SK-N-SH (cell line): ENCODE measurements around the gene TRAF3IP1. TPM values are rescaled to one million over a fixed set of nuclear protein-coding genes. Genes with fewer than 3 reads are reported as not detected.

Experiments used
- CTCF ChIA-PET: fragments of 300-600, 350-600 bp; formaldehyde crosslinking; extraction: SDS; loops from one replicate; lab custom pipeline; 2021; lab: Yijun Ruan, JAX
- POLR2A ChIA-PET: fragments of 350-600 bp; sonication (Branson Sonifier 250); formaldehyde crosslinking; extraction: SDS; loops from one replicate; lab custom pipeline; 2020; ENCODE audit warnings: antibody characterized with exemption, inconsistent platforms; lab: Yijun Ruan, JAX
- DNase-seq: peaks from one replicate; pipeline ENCODE4 v3.0.0; 2012
- H2AFZ ChIP-seq: fragments of 200-600 bp; sonication (generic); 2 replicates; pipeline ENCODE4 v1.8.1; 2016; ENCODE audit warnings: antibody characterized with exemption, mild to moderate bottlenecking, low read depth
- H3F3A ChIP-seq: fragments of 200-600 bp; sonication (generic); replicated peaks from 2 replicates; pipeline ENCODE3; 2016; ENCODE audit warnings: antibody characterized with exemption, mild to moderate bottlenecking; ENCODE audit not compliant: insufficient read depth
- H3K27ac ChIP-seq, 2 experiments: fragments of 200-500 bp in 1 of 2; fragments of 200-600 bp in 1 of 2; sonication (Bioruptor generic) in 1 of 2; sonication (generic), shearing (Covaris generic) in 1 of 2; 2 replicates each; pipeline versions ENCODE4 v1.5.1 to v1.6.1; 2014 to 2016; ENCODE audit warnings: low read depth in 2 of 2, inconsistent platforms in 1 of 2, low read length in 1 of 2, mild to moderate bottlenecking in 1 of 2, mixed read lengths in 1 of 2
- H3K27me3 ChIP-seq: fragments of 200-600 bp; sonication (generic), shearing (Covaris generic); 2 replicates; pipeline ENCODE4 v1.6.1; 2016; ENCODE audit warnings: mixed run types; ENCODE audit not compliant: insufficient read depth
- H3K36me3 ChIP-seq, 2 experiments: fragments of 200-500 bp in 1 of 2; fragments of 200-600 bp in 1 of 2; sonication (Bioruptor generic) in 1 of 2; sonication (generic) in 1 of 2; replicated peaks in 1 of 2; 2 replicates each; pipeline versions ENCODE3 to v1.5.1; 2014 to 2016; ENCODE audit warnings: low read length in 1 of 2, mild to moderate bottlenecking in 1 of 2; ENCODE audit not compliant: insufficient read depth in 2 of 2, control insufficient read depth in 1 of 2
- H3K4me1 ChIP-seq, 2 experiments: fragments of 200-500 bp in 1 of 2; fragments of 200-600 bp in 1 of 2; sonication (Bioruptor generic) in 1 of 2; sonication (generic), shearing (Covaris generic) in 1 of 2; 2 replicates each; pipeline versions ENCODE4 v1.5.1 to v1.6.1; 2014 to 2016; ENCODE audit warnings: low read depth in 1 of 2, low read length in 1 of 2, mixed run types in 1 of 2; ENCODE audit not compliant: insufficient read depth in 2 of 2, control insufficient read depth in 1 of 2
- H3K4me2 ChIP-seq: fragments of 200-600 bp; sonication (generic), shearing (Covaris generic); 2 replicates; pipeline ENCODE4 v1.6.1; 2017; ENCODE audit warnings: mixed run types
- H3K4me3 ChIP-seq, 2 experiments: fragments of 200-500 bp in 1 of 2; fragments of 200-600 bp in 1 of 2; sonication (Bioruptor generic) in 1 of 2; sonication (generic), shearing (Covaris generic) in 1 of 2; 2 replicates each; pipeline versions ENCODE4 v1.5.1 to v1.8.1; 2014 to 2016; ENCODE audit warnings: low read depth in 2 of 2, inconsistent platforms in 1 of 2, low read length in 1 of 2, mild to moderate bottlenecking in 1 of 2, mixed read lengths in 1 of 2, moderate library complexity in 1 of 2
- H3K79me2 ChIP-seq: fragments of 200-600 bp; sonication (generic); 2 replicates; pipeline ENCODE4 v1.8.1; 2017; ENCODE audit warnings: mild to moderate bottlenecking; ENCODE audit not compliant: insufficient read depth
- H3K9ac ChIP-seq: fragments of 200-600 bp; sonication (generic); 2 replicates; pipeline ENCODE4 v1.6.1; 2017; ENCODE audit warnings: mixed run types
- H3K9me2 ChIP-seq: fragments of 200-600 bp; sonication (generic); 2 replicates; pipeline ENCODE4 v1.6.1; 2017; ENCODE audit warnings: mixed run types
- H3K9me3 ChIP-seq: fragments of 200-600 bp; sonication (generic); 2 replicates; pipeline ENCODE4 v1.6.1; 2017; ENCODE audit warnings: mixed run types, mild to moderate bottlenecking, moderate library complexity
- H4K20me1 ChIP-seq: fragments of 200-600 bp; sonication (generic); 2 replicates; pipeline ENCODE4 v1.6.1; 2017; ENCODE audit warnings: mild to moderate bottlenecking, mixed run types; ENCODE audit not compliant: insufficient read depth
- EP300 ChIP-seq, 2 experiments: IDR thresholded peaks; 2 replicates each; pipeline versions ENCODE4 v1.4.0 to v1.6.1; 2012; ENCODE audit warnings: borderline replicate concordance in 1 of 2, low read depth in 1 of 2, low read length in 1 of 2
- FOXM1 ChIP-seq: IDR thresholded peaks from 2 replicates; pipeline ENCODE4 v1.4.0; 2012; ENCODE audit warnings: low read depth, mild to moderate bottlenecking
- GATA2 ChIP-seq: sonication (generic); formaldehyde crosslinking; IDR thresholded peaks from 2 replicates; pipeline ENCODE4 v1.5.0; 2020; ENCODE audit warnings: mild to moderate bottlenecking, missing genetic modification reagents
- JUND ChIP-seq: IDR thresholded peaks from 2 replicates; pipeline ENCODE4 v1.4.0; 2012
- MEF2A ChIP-seq: IDR thresholded peaks from 2 replicates; pipeline ENCODE4 v1.4.0; 2012; ENCODE audit warnings: low read depth, borderline replicate concordance
- MXI1 ChIP-seq: IDR thresholded peaks from 2 replicates; pipeline ENCODE4 v1.6.1; 2012; ENCODE audit warnings: mild to moderate bottlenecking, low read depth, low read length, improper control_type of control experiment
- POLR2AphosphoS5 ChIP-seq: IDR thresholded peaks from 2 replicates; pipeline ENCODE4 v1.6.1; 2012; ENCODE audit warnings: low read depth, low read length
- RCOR1 ChIP-seq: fragments of 150-350 bp; IDR thresholded peaks from 2 replicates; pipeline ENCODE4 v1.6.1; 2017; ENCODE audit warnings: antibody characterized with exemption, low read length
- RXRA ChIP-seq: IDR thresholded peaks from 2 replicates; pipeline ENCODE4 v1.4.0; 2012; ENCODE audit warnings: low read depth, mild to moderate bottlenecking, borderline replicate concordance
- SIN3A ChIP-seq: IDR thresholded peaks from 2 replicates; pipeline ENCODE4 v1.6.1; 2012; ENCODE audit warnings: low read depth, mild to moderate bottlenecking, low read length, moderate library complexity, borderline replicate concordance
- YY1 ChIP-seq: IDR thresholded peaks from 2 replicates; pipeline ENCODE4 v1.4.0; 2012; ENCODE audit warnings: low read depth, mild to moderate bottlenecking
- WGBS: methylation state at CpG from one replicate; pipeline ENCODE4 v1.1.6; 2017; ENCODE audit warnings: low lambda C conversion rate; 5-methylcytosine and 5-hydroxymethylcytosine counted together
- polyA plus RNA-seq, 3 experiments: library from polyadenylated mRNA; depleted of rRNA; stranded (reverse); fragments of >200 nt; gene quantifications; 2 replicates each; pipeline ENCODE4 v1.2.3, GENCODE V29; 2012
- TF ChIP-seq, protein P1 (sequence below): IDR thresholded peaks from 2 replicates; pipeline ENCODE4 v1.4.0; 2012; ENCODE audit warnings: low read depth
- TF ChIP-seq, protein P2 (sequence below): fragments of 200-600 bp; sonication (generic); IDR thresholded peaks from 2 replicates; pipeline ENCODE4 v1.6.1; 2017; ENCODE audit warnings: antibody characterized with exemption, mild to moderate bottlenecking, moderate library complexity
- TF ChIP-seq, protein P3 (sequence below): fragments of 150-350 bp; IDR thresholded peaks from 2 replicates; pipeline ENCODE4 v1.6.1; 2017; ENCODE audit warnings: antibody characterized with exemption, low read length, low read depth, borderline replicate concordance
- TF ChIP-seq, protein P4 (sequence below): IDR thresholded peaks from 2 replicates; pipeline ENCODE4 v1.4.0; 2012; ENCODE audit warnings: low read depth, borderline replicate concordance
- TF ChIP-seq, protein P5 (sequence below): IDR thresholded peaks from 2 replicates; pipeline ENCODE4; 2012
- TF ChIP-seq, protein P6 (sequence below): IDR thresholded peaks from 2 replicates; pipeline ENCODE4 v1.6.1; 2012; ENCODE audit warnings: mild to moderate bottlenecking, low read depth, low read length, moderate library complexity

The TRAF3IP1 gene
- polyA plus RNA-seq, 1 of the 3 experiments (the other 2 are of a cell fraction) = 15.0 TPM

DNA sequence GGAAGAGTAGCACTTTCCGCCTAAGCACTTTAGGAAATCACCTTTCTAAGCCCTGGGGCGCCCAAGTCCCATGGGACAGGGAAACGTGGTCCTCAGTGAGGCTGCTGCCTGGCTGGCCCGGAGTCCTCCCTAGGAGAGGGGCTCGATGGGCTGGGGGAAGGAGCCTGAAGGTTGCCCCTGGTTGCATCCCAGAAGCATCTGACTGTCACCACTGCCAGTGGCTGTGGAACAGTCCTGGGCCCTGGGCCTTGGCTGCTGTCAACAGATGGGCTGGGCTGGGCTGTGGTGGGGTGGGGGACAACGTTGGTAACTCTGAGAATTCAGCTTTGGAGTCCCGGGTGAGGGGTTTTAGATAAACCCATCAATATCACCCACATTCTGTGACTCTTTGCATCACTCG lies 128.9 kb downstream of the TRAF3IP1 start:
- DNase-seq = no peak
- Histone ChIP-seq H3K9me3 (no peaks in the 10 kb centered on the region), H4K20me1 (peaks cover 21% of the 10 kb centered on the region), H3K4me2 (no peak overlapping the region), H3K27ac (no peak overlapping the region), H3K79me2 (peaks cover 59% of the 10 kb centered on the region), H3F3A (peaks cover 8% of the 10 kb centered on the region), H3K9me2 (no peaks in the 10 kb centered on the region), H3K36me3 (peaks cover 59 to 82% of the 10 kb centered on the region in 2 experiments), H3K9ac (no peak overlapping the region), H3K4me3 (no peak overlapping the region), H3K27me3 (no peaks in the 10 kb centered on the region), H3K4me1 (no peaks in the 10 kb centered on the region; a peak in 1 of 4 replicates), H2AFZ (no peak overlapping the region)
- POLR2A ChIA-PET = no interaction called here
- CTCF ChIA-PET = interaction anchor here (0.7 to 1.1 kb wide), 3 partner anchors 12 to 335 kb away, joined by 3 read pairs; no protein-coding TSS in a partner anchor
- TF ChIP-seq MEF2A (no peak), FOXM1 (no peak), RXRA (no peak), JUND (no peak), SIN3A (no peak)
- TF ChIP-seq, protein P1, sequence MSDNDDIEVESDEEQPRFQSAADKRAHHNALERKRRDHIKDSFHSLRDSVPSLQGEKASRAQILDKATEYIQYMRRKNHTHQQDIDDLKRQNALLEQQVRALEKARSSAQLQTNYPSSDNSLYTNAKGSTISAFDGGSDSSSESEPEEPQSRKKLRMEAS = no peak
- WGBS = 95% methylated on average over 8 of the region's 8 CpGs

DNA sequence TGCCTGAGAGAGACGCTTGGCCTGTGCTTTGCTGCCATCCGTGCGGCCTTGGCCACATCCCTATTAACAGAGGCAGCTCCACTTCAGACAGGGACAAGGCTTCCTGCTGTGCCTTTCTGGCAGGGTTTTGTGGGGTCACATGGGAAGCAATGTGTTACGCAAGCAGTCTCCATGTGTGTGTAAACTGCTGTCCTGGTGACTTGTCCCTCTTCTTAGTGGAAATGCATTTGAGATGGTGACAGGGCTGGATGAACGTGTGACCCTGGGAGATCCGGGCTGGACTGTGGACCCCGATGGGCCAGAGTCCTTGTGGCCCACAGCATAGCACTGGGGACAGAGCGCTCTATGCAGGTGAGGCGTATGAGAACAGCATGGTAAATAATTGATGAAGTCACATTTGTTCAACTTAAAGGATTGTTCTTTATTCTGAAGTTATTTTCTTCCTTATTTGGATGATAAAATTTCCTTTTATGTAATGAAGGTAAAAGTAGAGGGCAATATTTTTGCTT lies 129.6 kb downstream of the TRAF3IP1 start:
- Histone ChIP-seq H4K20me1 (peaks cover 20% of the 10 kb centered on the region; the same call in 1 of the 2 replicates), H3K36me3 (peaks cover 52 to 76% of the 10 kb centered on the region in 2 experiments), H2AFZ (no peak overlapping the region), H3K9me2 (no peaks in the 10 kb centered on the region), H3K27me3 (no peaks in the 10 kb centered on the region), H3K27ac (no peak overlapping the region; a peak in 1 of 4 replicates), H3F3A (peaks cover 8% of the 10 kb centered on the region), H3K9me3 (no peaks in the 10 kb centered on the region), H3K4me3 (no peak overlapping the region), H3K4me2 (no peak overlapping the region), H3K9ac (no peak overlapping the region), H3K79me2 (peaks cover 52% of the 10 kb centered on the region), H3K4me1 (no peaks in the 10 kb centered on the region; a peak in 1 of 4 replicates)
- CTCF ChIA-PET = interaction anchor here (0.7 to 1.0 kb wide), 2 partner anchors 9 to 13 kb away, joined by 3 read pairs; no protein-coding TSS in a partner anchor
- no peak for DNase-seq
- POLR2A ChIA-PET = no interaction called here
- WGBS = 98% methylated on average over 9 of the region's 9 CpGs
- TF ChIP-seq, protein P2, sequence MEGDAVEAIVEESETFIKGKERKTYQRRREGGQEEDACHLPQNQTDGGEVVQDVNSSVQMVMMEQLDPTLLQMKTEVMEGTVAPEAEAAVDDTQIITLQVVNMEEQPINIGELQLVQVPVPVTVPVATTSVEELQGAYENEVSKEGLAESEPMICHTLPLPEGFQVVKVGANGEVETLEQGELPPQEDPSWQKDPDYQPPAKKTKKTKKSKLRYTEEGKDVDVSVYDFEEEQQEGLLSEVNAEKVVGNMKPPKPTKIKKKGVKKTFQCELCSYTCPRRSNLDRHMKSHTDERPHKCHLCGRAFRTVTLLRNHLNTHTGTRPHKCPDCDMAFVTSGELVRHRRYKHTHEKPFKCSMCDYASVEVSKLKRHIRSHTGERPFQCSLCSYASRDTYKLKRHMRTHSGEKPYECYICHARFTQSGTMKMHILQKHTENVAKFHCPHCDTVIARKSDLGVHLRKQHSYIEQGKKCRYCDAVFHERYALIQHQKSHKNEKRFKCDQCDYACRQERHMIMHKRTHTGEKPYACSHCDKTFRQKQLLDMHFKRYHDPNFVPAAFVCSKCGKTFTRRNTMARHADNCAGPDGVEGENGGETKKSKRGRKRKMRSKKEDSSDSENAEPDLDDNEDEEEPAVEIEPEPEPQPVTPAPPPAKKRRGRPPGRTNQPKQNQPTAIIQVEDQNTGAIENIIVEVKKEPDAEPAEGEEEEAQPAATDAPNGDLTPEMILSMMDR = no peak
- no peak for TF ChIP-seq RCOR1
- no peak for TF ChIP-seq GATA2 (CRISPR knock-in tag)
- TF ChIP-seq POLR2AphosphoS5 = no peak
- no peak for TF ChIP-seq JUND
- TF ChIP-seq EP300 (IDR thresholded peaks at IDR 0.05; ENCODE audit: borderline replicate concordance in 1 of 2, low read depth in 1 of 2, low read length in 1 of 2) = no peak
- TF ChIP-seq YY1 = no peak
- TF ChIP-seq, protein P3, sequence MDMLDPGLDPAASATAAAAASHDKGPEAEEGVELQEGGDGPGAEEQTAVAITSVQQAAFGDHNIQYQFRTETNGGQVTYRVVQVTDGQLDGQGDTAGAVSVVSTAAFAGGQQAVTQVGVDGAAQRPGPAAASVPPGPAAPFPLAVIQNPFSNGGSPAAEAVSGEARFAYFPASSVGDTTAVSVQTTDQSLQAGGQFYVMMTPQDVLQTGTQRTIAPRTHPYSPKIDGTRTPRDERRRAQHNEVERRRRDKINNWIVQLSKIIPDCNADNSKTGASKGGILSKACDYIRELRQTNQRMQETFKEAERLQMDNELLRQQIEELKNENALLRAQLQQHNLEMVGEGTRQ = no peak
- TF ChIP-seq, protein P4, sequence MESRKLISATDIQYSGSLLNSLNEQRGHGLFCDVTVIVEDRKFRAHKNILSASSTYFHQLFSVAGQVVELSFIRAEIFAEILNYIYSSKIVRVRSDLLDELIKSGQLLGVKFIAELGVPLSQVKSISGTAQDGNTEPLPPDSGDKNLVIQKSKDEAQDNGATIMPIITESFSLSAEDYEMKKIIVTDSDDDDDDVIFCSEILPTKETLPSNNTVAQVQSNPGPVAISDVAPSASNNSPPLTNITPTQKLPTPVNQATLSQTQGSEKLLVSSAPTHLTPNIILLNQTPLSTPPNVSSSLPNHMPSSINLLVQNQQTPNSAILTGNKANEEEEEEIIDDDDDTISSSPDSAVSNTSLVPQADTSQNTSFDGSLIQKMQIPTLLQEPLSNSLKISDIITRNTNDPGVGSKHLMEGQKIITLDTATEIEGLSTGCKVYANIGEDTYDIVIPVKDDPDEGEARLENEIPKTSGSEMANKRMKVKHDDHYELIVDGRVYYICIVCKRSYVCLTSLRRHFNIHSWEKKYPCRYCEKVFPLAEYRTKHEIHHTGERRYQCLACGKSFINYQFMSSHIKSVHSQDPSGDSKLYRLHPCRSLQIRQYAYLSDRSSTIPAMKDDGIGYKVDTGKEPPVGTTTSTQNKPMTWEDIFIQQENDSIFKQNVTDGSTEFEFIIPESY = no peak
- TF ChIP-seq, protein P5, sequence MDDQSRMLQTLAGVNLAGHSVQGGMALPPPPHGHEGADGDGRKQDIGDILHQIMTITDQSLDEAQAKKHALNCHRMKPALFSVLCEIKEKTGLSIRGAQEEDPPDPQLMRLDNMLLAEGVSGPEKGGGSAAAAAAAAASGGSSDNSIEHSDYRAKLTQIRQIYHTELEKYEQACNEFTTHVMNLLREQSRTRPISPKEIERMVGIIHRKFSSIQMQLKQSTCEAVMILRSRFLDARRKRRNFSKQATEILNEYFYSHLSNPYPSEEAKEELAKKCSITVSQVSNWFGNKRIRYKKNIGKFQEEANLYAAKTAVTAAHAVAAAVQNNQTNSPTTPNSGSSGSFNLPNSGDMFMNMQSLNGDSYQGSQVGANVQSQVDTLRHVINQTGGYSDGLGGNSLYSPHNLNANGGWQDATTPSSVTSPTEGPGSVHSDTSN = no peak
- TF ChIP-seq, protein P6, sequence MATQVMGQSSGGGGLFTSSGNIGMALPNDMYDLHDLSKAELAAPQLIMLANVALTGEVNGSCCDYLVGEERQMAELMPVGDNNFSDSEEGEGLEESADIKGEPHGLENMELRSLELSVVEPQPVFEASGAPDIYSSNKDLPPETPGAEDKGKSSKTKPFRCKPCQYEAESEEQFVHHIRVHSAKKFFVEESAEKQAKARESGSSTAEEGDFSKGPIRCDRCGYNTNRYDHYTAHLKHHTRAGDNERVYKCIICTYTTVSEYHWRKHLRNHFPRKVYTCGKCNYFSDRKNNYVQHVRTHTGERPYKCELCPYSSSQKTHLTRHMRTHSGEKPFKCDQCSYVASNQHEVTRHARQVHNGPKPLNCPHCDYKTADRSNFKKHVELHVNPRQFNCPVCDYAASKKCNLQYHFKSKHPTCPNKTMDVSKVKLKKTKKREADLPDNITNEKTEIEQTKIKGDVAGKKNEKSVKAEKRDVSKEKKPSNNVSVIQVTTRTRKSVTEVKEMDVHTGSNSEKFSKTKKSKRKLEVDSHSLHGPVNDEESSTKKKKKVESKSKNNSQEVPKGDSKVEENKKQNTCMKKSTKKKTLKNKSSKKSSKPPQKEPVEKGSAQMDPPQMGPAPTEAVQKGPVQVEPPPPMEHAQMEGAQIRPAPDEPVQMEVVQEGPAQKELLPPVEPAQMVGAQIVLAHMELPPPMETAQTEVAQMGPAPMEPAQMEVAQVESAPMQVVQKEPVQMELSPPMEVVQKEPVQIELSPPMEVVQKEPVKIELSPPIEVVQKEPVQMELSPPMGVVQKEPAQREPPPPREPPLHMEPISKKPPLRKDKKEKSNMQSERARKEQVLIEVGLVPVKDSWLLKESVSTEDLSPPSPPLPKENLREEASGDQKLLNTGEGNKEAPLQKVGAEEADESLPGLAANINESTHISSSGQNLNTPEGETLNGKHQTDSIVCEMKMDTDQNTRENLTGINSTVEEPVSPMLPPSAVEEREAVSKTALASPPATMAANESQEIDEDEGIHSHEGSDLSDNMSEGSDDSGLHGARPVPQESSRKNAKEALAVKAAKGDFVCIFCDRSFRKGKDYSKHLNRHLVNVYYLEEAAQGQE = no peak
- TF ChIP-seq FOXM1 = no peak
- no peak for TF ChIP-seq RXRA
- TF ChIP-seq MXI1 = no peak
